ENCODE measurements around the gene PDGFB.

GRCh38 chr22:39265143-39265886 is 20.5 kb upstream of the PDGFB start:
- TF ChIP-seq CTCF (IDR thresholded peaks at IDR 0.05) (no peak), SIN3A (IDR thresholded peaks at IDR 0.05; ENCODE audit: borderline replicate concordance, insufficient read depth, low read depth, low read length) (no peak), POLR2AphosphoS5 (IDR thresholded peaks at IDR 0.05; ENCODE audit: low read depth, low read length) (no peak)
- TF ChIP-seq, protein P1, sequence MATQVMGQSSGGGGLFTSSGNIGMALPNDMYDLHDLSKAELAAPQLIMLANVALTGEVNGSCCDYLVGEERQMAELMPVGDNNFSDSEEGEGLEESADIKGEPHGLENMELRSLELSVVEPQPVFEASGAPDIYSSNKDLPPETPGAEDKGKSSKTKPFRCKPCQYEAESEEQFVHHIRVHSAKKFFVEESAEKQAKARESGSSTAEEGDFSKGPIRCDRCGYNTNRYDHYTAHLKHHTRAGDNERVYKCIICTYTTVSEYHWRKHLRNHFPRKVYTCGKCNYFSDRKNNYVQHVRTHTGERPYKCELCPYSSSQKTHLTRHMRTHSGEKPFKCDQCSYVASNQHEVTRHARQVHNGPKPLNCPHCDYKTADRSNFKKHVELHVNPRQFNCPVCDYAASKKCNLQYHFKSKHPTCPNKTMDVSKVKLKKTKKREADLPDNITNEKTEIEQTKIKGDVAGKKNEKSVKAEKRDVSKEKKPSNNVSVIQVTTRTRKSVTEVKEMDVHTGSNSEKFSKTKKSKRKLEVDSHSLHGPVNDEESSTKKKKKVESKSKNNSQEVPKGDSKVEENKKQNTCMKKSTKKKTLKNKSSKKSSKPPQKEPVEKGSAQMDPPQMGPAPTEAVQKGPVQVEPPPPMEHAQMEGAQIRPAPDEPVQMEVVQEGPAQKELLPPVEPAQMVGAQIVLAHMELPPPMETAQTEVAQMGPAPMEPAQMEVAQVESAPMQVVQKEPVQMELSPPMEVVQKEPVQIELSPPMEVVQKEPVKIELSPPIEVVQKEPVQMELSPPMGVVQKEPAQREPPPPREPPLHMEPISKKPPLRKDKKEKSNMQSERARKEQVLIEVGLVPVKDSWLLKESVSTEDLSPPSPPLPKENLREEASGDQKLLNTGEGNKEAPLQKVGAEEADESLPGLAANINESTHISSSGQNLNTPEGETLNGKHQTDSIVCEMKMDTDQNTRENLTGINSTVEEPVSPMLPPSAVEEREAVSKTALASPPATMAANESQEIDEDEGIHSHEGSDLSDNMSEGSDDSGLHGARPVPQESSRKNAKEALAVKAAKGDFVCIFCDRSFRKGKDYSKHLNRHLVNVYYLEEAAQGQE (IDR thresholded peaks at IDR 0.05; ENCODE audit: insufficient read depth in 1 of 2, low read depth in 2 of 2, low read length in 1 of 2), result no peak
